Stimulated activated CD8-positive, alpha-beta memory T cell treated with anti-CD3 and anti-CD28 coated beads, Interleukin-4, amount 100 ng/mL, for 24 hours (primary cell): ENCODE results near the gene CFLAR.
"Not testable (repeated sequence)": the region's sequence is repeated elsewhere in the genome, so short reads cannot be mapped to it uniquely, and the experiment has no call there.

Experiments used
- DNase-seq: peaks from one replicate; pipeline ENCODE4 v3.0.0-alpha.2; 2020; ENCODE audit warnings: low read depth

Gene CFLAR

GRCh38 chr2:201118961-201119854, 3.2 kb downstream of the CFLAR start:
- DNase-seq, result no peak

GRCh38 chr2:201122276-201122675, 6.3 kb downstream of the CFLAR start:
- no peak for DNase-seq

GRCh38 chr2:201126308-201127151, 10.6 kb downstream of the CFLAR start:
- DNase-seq, result no peak

- DNase-seq, result no peak
Measured at GRCh38 chr2:201127152-201127511, 11.2 kb downstream of the CFLAR start.

GRCh38 chr2:201127570-201127969, 11.6 kb downstream of the CFLAR start:
- no peak for DNase-seq

GRCh38 chr2:201128033-201128432, 12.1 kb downstream of the CFLAR start:
- no peak for DNase-seq

GRCh38 chr2:201128933-201129505, 13.1 kb downstream of the CFLAR start:
- DNase-seq, result no peak

- no peak for DNase-seq
Measured at GRCh38 chr2:201130524-201131186, 14.7 kb downstream of the CFLAR start.

- no peak for DNase-seq
Measured at GRCh38 chr2:201132518-201132917, 16.6 kb downstream of the CFLAR start.

GRCh38 chr2:201135386-201135785, 19.4 kb downstream of the CFLAR start:
- no peak for DNase-seq

- no peak for DNase-seq
Measured at GRCh38 chr2:201136889-201137321, 20.9 kb downstream of the CFLAR start.

GRCh38 chr2:201137505-201138400, 21.8 kb downstream of the CFLAR start:
- DNase-seq, result no peak

GRCh38 chr2:201138401-201138970, 22.5 kb downstream of the CFLAR start:
- no peak for DNase-seq

- DNase-seq, result not testable (repeated sequence)
Measured at GRCh38 chr2:201138986-201139781, 23.2 kb downstream of the CFLAR start.

- DNase-seq, result no peak
Measured at GRCh38 chr2:201139836-201140604, 24.1 kb downstream of the CFLAR start.

GRCh38 chr2:201144101-201145051, 28.4 kb downstream of the CFLAR start:
- no peak for DNase-seq

- no peak for DNase-seq
Measured at GRCh38 chr2:201148434-201148990, 32.5 kb downstream of the CFLAR start.
